Right atrium auricular region (tissue), 2 donors: ENCODE data around the gene HECTD1. TPM values are rescaled to one million over a fixed set of nuclear protein-coding genes. Genes with fewer than 3 reads are reported as not detected.
A peak's percentile ranks its signal among the peaks of the same experiment; 100 is the strongest.
"Not testable (repeated sequence)": the region's sequence is repeated elsewhere in the genome, so short reads cannot be mapped to it uniquely, and the experiment has no call there.

ENCODE experiments used
- DNase-seq: peaks from one replicate; pipeline ENCODE4 v3.0.0-alpha.2; 2019; ENCODE audit warnings: low spot score
- H3K27ac ChIP-seq, 2 donors: fragments of 200-600 bp; sonication (generic); 1 replicate in 1 of 2; 2 replicates in 1 of 2; pipeline ENCODE4 v1.5.1; 2016 to 2019
- H3K27me3 ChIP-seq, 2 donors: fragments of 200-600 bp; sonication (generic); one replicate each; pipeline versions ENCODE4 v1.5.1 to v1.6.0; 2017 to 2019
- H3K36me3 ChIP-seq: fragments of 200-600 bp; sonication (generic); one replicate; pipeline ENCODE4 v1.5.1; 2016
- H3K4me1 ChIP-seq, 2 donors: fragments of 200-600 bp; sonication (generic); one replicate each; pipeline versions ENCODE4 v1.5.1 to v1.6.0; 2017 to 2019
- H3K4me3 ChIP-seq, 2 donors: fragments of 200-600 bp; sonication (generic); 1 replicate in 1 of 2; 2 replicates in 1 of 2; pipeline ENCODE4 v1.5.1; 2017 to 2019; ENCODE audit warnings: mild to moderate bottlenecking in 1 of 2, moderate library complexity in 1 of 2
- H3K9me3 ChIP-seq, 2 donors: fragments of 200-600 bp; sonication (generic); one replicate each; pipeline ENCODE4 v1.5.1; 2019
- total RNA-seq, 2 donors: library from RNA; depleted of rRNA; stranded (reverse); fragments of >200 nt; gene quantifications; one replicate each; pipeline ENCODE4 v1.1.0, GENCODE V29; 2016
- TF ChIP-seq, protein P1 (sequence below), 2 donors: fragments of 200-600 bp; sonication (generic); IDR thresholded peaks; one replicate each; pipeline ENCODE4 v1.5.1; 2019; ENCODE audit warnings: antibody characterized with exemption in 2 of 2

Gene HECTD1
- total RNA-seq, 2 donors from 2014 or later, result 130 to 145 TPM

DNA sequence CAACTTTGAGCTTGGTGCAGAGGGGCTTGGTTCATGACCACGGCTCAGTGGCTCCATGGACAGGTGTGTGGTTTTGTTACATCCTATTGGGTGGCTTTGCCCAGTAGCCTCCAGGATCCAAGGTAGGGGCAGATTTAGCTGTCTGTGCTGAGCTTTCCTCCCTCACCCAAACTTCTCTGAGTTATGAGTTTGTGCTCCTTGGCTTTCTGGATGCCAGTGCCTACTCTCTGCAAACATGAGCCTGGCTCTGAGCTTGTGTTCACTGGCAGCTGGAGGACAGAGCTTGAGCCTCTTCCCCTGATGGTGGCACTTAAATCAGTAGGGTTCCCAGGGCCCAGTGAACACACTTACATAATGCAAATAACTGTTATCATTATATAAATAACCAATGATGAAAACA is 45.3 kb upstream of the HECTD1 start:
- DNase-seq, result no peak
- H3K4me1 ChIP-seq, result no peaks in the 10 kb centered on the region
- H3K4me3 ChIP-seq, result no peak overlapping the region
- H3K27ac ChIP-seq, result no peak overlapping the region
- no peaks in the 10 kb centered on the region for H3K27me3 ChIP-seq
- TF ChIP-seq, protein P1, sequence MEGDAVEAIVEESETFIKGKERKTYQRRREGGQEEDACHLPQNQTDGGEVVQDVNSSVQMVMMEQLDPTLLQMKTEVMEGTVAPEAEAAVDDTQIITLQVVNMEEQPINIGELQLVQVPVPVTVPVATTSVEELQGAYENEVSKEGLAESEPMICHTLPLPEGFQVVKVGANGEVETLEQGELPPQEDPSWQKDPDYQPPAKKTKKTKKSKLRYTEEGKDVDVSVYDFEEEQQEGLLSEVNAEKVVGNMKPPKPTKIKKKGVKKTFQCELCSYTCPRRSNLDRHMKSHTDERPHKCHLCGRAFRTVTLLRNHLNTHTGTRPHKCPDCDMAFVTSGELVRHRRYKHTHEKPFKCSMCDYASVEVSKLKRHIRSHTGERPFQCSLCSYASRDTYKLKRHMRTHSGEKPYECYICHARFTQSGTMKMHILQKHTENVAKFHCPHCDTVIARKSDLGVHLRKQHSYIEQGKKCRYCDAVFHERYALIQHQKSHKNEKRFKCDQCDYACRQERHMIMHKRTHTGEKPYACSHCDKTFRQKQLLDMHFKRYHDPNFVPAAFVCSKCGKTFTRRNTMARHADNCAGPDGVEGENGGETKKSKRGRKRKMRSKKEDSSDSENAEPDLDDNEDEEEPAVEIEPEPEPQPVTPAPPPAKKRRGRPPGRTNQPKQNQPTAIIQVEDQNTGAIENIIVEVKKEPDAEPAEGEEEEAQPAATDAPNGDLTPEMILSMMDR (IDR thresholded peaks at IDR 0.05), result no peak
- no peaks in the 10 kb centered on the region for H3K36me3 ChIP-seq
- no peaks in the 10 kb centered on the region for H3K9me3 ChIP-seq

DNA sequence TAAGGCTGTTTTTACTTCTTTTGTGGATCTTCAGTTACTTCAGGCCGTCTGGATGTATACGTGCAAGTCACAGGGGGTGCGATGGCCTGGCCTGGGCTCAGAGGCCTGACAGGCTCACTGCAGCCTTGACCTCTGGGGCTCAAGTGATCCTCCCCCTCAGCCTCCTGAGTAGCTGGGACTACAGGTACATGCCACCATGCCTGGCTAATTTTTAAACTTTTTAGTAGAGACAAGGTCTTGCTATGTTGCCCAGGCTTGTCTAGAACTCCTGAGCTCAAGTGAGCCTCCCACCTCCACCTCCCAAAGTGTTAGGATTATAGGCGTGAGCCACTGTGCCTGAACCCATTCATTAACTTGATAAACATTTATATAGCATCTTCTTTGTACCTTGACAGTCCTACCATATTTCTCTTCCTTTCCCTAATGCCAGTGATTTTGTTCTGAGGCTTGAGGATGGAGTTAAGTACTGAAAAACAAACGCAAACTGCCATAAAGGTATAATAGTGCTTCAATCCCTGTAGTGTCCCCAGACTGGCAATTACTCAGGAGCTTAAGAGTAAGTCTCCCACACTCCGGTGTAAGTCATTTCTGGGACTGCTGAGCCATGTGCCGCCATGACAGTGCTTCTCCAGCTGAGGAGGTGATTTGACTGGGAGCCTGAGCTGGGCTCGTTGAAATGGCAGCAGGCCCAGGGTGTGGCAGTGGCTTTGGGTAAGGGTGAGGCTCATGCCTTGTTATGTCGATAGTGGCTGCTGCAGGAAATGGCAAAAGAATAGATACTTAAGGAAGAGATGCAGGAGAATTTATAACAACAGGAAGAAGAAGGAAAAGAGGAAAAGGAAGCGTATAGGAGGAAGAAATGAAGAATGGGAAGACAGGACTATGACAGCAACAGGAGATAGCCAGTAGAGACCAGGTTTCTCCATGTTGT is 43.7 kb upstream of the HECTD1 start:
- no peak overlapping the region for H3K4me3 ChIP-seq
- peak; percentile 47 for DNase-seq
- H3K27me3 ChIP-seq, result no peaks in the 10 kb centered on the region
- H3K9me3 ChIP-seq, result no peaks in the 10 kb centered on the region
- TF ChIP-seq, protein P1 (IDR thresholded peaks at IDR 0.05), result no peak
- no peaks in the 10 kb centered on the region for H3K36me3 ChIP-seq
- no peak overlapping the region for H3K27ac ChIP-seq
- no peaks in the 10 kb centered on the region for H3K4me1 ChIP-seq

DNA sequence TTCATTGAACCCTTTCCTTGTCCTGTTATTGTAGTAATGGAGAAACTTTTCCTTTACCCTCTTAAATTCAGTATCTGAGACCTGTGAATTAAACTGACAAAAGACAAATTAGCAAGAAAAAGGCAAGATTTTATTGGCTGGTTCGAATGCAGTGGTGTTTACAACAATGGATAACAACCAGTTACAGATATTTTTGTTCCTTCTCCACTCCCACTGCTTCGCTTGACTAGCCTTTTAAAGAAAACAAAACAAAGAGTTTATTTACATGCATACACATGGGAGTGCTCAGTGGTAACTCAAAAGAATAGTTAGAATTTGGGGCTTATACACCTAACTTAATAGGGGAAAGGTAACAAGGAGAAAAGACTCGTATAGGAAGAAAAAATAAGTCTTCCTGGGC is 37.0 kb upstream of the HECTD1 start:
- no peak for DNase-seq
- H3K36me3 ChIP-seq, result no peaks in the 10 kb centered on the region
- peaks cover 0 to 10% of the 10 kb centered on the region in 2 donors for H3K4me1 ChIP-seq
- TF ChIP-seq, protein P1 (IDR thresholded peaks at IDR 0.05), result no peak
- no peaks in the 10 kb centered on the region for H3K9me3 ChIP-seq
- H3K27ac ChIP-seq, result no peak overlapping the region
- H3K27me3 ChIP-seq, result no peaks in the 10 kb centered on the region
- H3K4me3 ChIP-seq, result no peak overlapping the region

DNA sequence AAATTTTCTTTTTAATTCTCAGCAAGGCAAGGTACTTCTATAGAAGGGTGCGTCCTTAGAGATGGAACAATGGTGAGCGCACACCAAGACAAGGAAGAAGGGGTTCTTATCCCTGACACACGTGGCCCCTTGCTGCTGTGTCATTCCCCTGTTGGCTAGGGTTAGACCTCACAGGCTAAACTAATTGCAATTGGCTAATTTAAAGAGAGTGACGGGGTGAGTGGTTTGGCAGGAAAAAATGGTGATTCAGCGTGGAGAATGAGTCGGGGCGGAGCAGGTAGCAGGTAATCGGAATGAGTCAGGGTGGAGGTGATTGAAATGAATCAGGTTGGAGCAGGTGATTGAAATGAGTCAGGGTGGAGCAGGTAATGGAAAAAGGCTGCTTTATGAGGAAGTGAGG is 36.3 kb upstream of the HECTD1 start:
- peak; percentile 2 for DNase-seq
- Histone ChIP-seq H3K27ac (no peak overlapping the region), H3K9me3 (no peaks in the 10 kb centered on the region), H3K4me1 (peaks cover 0 to 10% of the 10 kb centered on the region in 2 donors), H3K4me3 (no peak overlapping the region), H3K27me3 (no peaks in the 10 kb centered on the region), H3K36me3 (no peaks in the 10 kb centered on the region)
- TF ChIP-seq, protein P1 (IDR thresholded peaks at IDR 0.05), result no peak

DNA sequence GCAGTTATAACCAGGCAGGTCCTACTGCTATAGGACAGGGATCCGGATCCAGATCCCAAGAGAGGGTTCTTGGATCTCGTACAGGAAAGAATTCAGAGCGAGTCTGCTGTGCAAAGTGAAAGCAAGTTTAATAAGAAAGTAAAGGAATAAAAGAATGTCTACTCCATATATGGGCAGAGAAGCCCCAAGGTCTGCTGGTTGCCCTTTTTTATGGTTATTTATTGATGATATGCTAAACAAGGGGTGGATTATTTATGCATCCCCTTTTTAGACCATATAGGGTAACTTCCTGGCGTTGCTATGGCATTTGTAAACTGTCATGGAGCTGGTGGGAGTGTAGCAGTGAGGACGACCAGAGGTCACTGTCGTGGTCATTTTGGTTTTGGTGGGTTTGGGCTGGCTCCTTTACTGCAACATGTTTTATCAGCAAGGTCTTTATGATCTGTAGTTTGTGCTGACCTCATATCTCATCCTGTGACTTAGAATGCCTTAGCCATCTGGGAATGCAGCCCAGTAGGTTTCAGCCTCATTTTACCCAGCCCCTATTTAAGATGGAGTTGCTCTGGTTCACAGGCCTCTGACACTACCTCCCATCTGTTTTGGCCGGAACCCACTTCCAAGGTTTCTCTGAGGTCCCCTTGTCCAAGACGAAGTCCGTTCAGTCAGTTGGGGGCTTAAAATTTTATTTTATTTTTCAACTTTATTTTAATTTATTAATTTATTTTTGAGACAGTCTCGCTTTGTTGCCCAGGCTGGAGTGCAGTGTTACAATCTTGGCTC is 34.8 kb upstream of the HECTD1 start:
- not testable (repeated sequence) for H3K9me3 ChIP-seq, DNase-seq, H3K27me3 ChIP-seq, H3K36me3 ChIP-seq
- peak overlapping the region; percentile 20 to 31 for H3K27ac ChIP-seq
- peaks cover 0 to 10% of the 10 kb centered on the region in 2 donors for H3K4me1 ChIP-seq
- peak overlapping the region in 1 of 2 donors; percentile 24 for H3K4me3 ChIP-seq
